Thyroid gland (tissue), 4 donors: ENCODE measurements around the gene FBXO41. TPM values are rescaled to one million over a fixed set of nuclear protein-coding genes. Genes with fewer than 3 reads are reported as not detected.

ENCODE experiments used
- DNase-seq, 2 donors: peaks; one replicate each; pipeline ENCODE4 v3.0.0-alpha.2; 2019
- H3K27ac ChIP-seq, 3 donors: fragments of 200-600 bp; sonication (generic); 1 replicate in 2 of 3; 2 replicates in 1 of 3; pipeline ENCODE4 v1.5.1; 2016 to 2019; ENCODE audit warnings: mild to moderate bottlenecking in 1 of 3, moderate library complexity in 1 of 3
- H3K27me3 ChIP-seq: fragments of 200-600 bp; sonication (generic); one replicate; pipeline ENCODE4 v1.5.1; 2019
- H3K36me3 ChIP-seq, 2 donors: fragments of 200-600 bp; sonication (generic); one replicate each; pipeline ENCODE4 v1.5.1; 2016 to 2019
- H3K4me1 ChIP-seq, 2 donors: fragments of 200-600 bp; sonication (generic); one replicate each; pipeline ENCODE4 v1.5.1; 2017 to 2019
- H3K4me3 ChIP-seq, 3 donors: fragments of 200-600 bp; sonication (generic); replicated peaks in 1 of 3; 1 replicate in 2 of 3; 2 replicates in 1 of 3; pipeline ENCODE4 v1.5.1; 2016; ENCODE audit warnings: mild to moderate bottlenecking in 1 of 3
- H3K9me3 ChIP-seq: fragments of 200-600 bp; sonication (generic); one replicate; pipeline ENCODE4 v1.5.1; 2017
- POLR2A ChIP-seq, 2 donors: fragments of 450-650 bp; IDR thresholded peaks; one replicate each; pipeline ENCODE4 v1.6.1; 2017; ENCODE audit warnings: antibody characterized with exemption in 2 of 2, mild to moderate bottlenecking in 2 of 2, moderate library complexity in 1 of 2
- WGBS, 2 donors: methylation state at CpG; one replicate each; pipeline ENCODE4 v1.1.5; 2017; 5-methylcytosine and 5-hydroxymethylcytosine counted together
- intact Hi-C: fragments of 100-400 bp; cut with DNase I; formaldehyde crosslinking; loops from one replicate; pipeline ENCODE4 v1.15.1; 2023
- total RNA-seq, 4 donors: library from RNA; depleted of rRNA; stranded (reverse); fragments of >200 nt; gene quantifications; one replicate each; pipeline ENCODE4 v1.2.3, GENCODE V29; 2016
- TF ChIP-seq, protein P1 (sequence below), 6 experiments: fragments of 200-600 bp in 3 of 6; fragments of 450-650 bp in 3 of 6; sonication (generic) in 3 of 6; IDR thresholded peaks; one replicate each; pipeline ENCODE4 v1.5.1; 2016 to 2019; ENCODE audit warnings: antibody characterized with exemption in 6 of 6, mild to moderate bottlenecking in 2 of 6, inconsistent platforms in 1 of 6, moderate library complexity in 1 of 6

The FBXO41 gene
- total RNA-seq, 4 donors from 2014 or later = 0.79 to 3.8 (median 1.3) TPM

DNA sequence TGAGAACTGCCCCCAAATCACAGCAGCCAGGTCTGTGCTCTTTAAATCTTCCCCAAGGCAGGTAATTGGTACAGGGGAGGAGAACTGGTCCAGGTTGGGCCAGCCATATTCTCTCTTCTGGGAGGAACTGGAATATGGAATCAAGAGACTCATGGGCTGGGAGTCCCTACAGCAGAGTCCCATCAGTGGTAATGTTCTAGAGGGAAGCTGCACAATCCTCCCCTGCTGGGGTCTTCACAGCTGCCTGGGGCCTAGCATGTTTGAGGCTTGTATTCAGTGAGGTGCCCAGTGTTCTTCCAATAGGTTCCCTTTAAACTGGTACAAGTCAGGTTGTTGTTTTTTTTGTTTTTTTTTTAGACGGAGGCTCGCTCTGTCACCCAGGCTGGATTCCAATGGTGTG lies 30.2 kb upstream of the FBXO41 start:
- no peaks in the 10 kb centered on the region for H3K27me3 ChIP-seq
- no peaks in the 10 kb centered on the region for H3K4me1 ChIP-seq
- H3K36me3 ChIP-seq = no peaks in the 10 kb centered on the region
- H3K4me3 ChIP-seq = no peak overlapping the region
- TF ChIP-seq, protein P1, sequence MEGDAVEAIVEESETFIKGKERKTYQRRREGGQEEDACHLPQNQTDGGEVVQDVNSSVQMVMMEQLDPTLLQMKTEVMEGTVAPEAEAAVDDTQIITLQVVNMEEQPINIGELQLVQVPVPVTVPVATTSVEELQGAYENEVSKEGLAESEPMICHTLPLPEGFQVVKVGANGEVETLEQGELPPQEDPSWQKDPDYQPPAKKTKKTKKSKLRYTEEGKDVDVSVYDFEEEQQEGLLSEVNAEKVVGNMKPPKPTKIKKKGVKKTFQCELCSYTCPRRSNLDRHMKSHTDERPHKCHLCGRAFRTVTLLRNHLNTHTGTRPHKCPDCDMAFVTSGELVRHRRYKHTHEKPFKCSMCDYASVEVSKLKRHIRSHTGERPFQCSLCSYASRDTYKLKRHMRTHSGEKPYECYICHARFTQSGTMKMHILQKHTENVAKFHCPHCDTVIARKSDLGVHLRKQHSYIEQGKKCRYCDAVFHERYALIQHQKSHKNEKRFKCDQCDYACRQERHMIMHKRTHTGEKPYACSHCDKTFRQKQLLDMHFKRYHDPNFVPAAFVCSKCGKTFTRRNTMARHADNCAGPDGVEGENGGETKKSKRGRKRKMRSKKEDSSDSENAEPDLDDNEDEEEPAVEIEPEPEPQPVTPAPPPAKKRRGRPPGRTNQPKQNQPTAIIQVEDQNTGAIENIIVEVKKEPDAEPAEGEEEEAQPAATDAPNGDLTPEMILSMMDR (IDR thresholded peaks at IDR 0.05) = no peak
- no peak for TF ChIP-seq POLR2A (IDR thresholded peaks at IDR 0.05)
- H3K27ac ChIP-seq = no peak overlapping the region
- H3K9me3 ChIP-seq = no peaks in the 10 kb centered on the region
- intact Hi-C loops = no loop called here
- 86 to 91% methylated on average over 2 of the region's 2 CpGs for WGBS, 2 donors
- no peak for DNase-seq

- Histone ChIP-seq H3K27me3 (no peaks in the 10 kb centered on the region), H3K4me1 (no peaks in the 10 kb centered on the region), H3K4me3 (no peak overlapping the region), H3K27ac (no peak overlapping the region), H3K9me3 (no peaks in the 10 kb centered on the region), H3K36me3 (no peaks in the 10 kb centered on the region)
- no peak for DNase-seq
- TF ChIP-seq, protein P1 (IDR thresholded peaks at IDR 0.05) = no peak
- no peak for TF ChIP-seq POLR2A (IDR thresholded peaks at IDR 0.05)
- intact Hi-C loops = no loop called here
- WGBS, 2 donors = 58 to 77% methylated on average over 7 to 9 of the region's 9 CpGs
Observed at GRCh38 chr2:73307720-73308119, 23.4 kb upstream of the FBXO41 start.

DNA sequence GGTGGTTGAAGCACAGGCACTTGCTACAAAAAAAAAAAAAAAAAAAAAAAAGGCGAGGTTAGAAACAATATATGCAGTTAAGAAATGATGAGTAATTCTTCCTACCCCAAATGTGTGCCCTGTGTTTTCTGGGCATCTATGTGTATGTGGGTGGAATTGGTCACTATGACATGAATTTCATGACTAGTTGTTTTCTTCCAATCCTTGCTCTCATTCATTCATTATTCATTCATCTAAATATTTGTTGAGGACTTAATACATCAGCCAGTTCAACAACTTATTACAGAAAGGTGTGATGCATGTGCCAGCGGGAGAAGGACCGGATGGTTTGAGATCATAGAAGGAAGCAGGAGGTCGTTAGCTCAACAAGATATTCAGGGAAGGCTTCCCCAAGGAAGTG lies 17.4 kb upstream of the FBXO41 start:
- Histone ChIP-seq H3K4me1 (no peaks in the 10 kb centered on the region), H3K4me3 (no peak overlapping the region), H3K27ac (no peak overlapping the region), H3K36me3 (no peaks in the 10 kb centered on the region), H3K27me3 (no peaks in the 10 kb centered on the region), H3K9me3 (no peaks in the 10 kb centered on the region)
- 69 to 76% methylated on average over 4 of the region's 4 CpGs for WGBS, 2 donors
- intact Hi-C loops = no loop called here
- no peak for DNase-seq
- TF ChIP-seq, protein P1 (IDR thresholded peaks at IDR 0.05) = no peak
- no peak for TF ChIP-seq POLR2A (IDR thresholded peaks at IDR 0.05)

DNA sequence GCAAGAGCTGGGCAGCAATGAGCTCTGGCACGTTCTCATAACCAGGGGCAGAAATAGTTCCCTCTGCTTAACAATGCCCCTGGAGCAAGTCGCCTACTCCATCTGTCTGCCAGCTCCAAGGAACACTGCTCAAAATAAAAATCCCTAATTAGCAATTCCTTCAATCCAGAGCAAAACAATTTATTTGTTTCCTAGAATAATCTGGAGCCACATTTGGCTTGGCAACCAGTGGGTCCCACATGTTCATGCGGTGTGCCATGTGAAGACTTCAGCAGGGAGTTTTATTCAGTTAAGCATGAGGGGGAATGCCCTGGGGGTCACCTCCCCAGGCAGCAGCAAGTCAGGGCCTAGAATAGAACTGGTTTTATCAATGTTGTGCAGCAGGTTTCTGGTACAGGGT lies 16.6 kb upstream of the FBXO41 start:
- H3K4me1 ChIP-seq = no peaks in the 10 kb centered on the region
- H3K27me3 ChIP-seq = no peaks in the 10 kb centered on the region
- 76 to 77% methylated on average over 3 of the region's 3 CpGs for whole genome bisulfite sequencing, 2 donors
- no peaks in the 10 kb centered on the region for H3K9me3 ChIP-seq
- no peak overlapping the region for H3K4me3 ChIP-seq
- H3K36me3 ChIP-seq = no peaks in the 10 kb centered on the region
- TF ChIP-seq, protein P1 (IDR thresholded peaks at IDR 0.05) = no peak
- TF ChIP-seq POLR2A (IDR thresholded peaks at IDR 0.05) = no peak
- intact Hi-C loops = no loop called here
- no peak for DNase-seq
- H3K27ac ChIP-seq = no peak overlapping the region

GRCh38 chr2:73297586-73297985 lies 13.3 kb upstream of the FBXO41 start:
- Histone ChIP-seq H3K9me3 (no peaks in the 10 kb centered on the region), H3K36me3 (no peaks in the 10 kb centered on the region), H3K27me3 (peaks cover 18% of the 10 kb centered on the region), H3K27ac (no peak overlapping the region), H3K4me1 (peaks cover 0 to 9% of the 10 kb centered on the region in 2 donors), H3K4me3 (no peak overlapping the region)
- no peak for DNase-seq
- TF ChIP-seq, protein P1 (IDR thresholded peaks at IDR 0.05) = no peak
- TF ChIP-seq POLR2A (IDR thresholded peaks at IDR 0.05) = no peak
- intact Hi-C loops = no loop called here
- 60 to 67% methylated on average over 4 of the region's 4 CpGs for WGBS, 2 donors
